NCI-H128 (cell line): ENCODE measurements around the gene FANCI.
"Not testable (repeated sequence)": the region's sequence is repeated elsewhere in the genome, so short reads cannot be mapped to it uniquely, and the experiment has no call there.

Experiments
- DNase-seq: peaks from one replicate; lab custom pipeline; 2025; ENCODE audit not compliant: unreplicated experiment; lab: John Stamatoyannopoulos, UW

The FANCI gene

GRCh38 chr15:89221543-89221942 is 22.2 kb upstream of the FANCI start, which contains the start of gene RLBP1:
TSS of gene RLBP1 (minus strand) at chr15:89221579. CDS start at chr15:89218975, 2,604 bp downstream.
- no peak for DNase-seq

GRCh38 chr15:89225588-89225987 is 18.2 kb upstream of the FANCI start:
- DNase-seq = no peak

GRCh38 chr15:89226359-89227221 is 17.2 kb upstream of the FANCI start:
- DNase-seq = no peak

GRCh38 chr15:89227425-89227824 is 16.4 kb upstream of the FANCI start:
- DNase-seq = no peak

- no peak for DNase-seq
These were observed 13.5 kb upstream of the FANCI start for GRCh38 chr15:89230277-89230676.

- DNase-seq = no peak
These were observed 11.9 kb upstream of the FANCI start for GRCh38 chr15:89231832-89232231.

GRCh38 chr15:89239883-89240810 is 3.6 kb upstream of the FANCI start:
- DNase-seq = not testable (repeated sequence)

GRCh38 chr15:89243046-89243690 is 611 bp upstream of the FANCI start:
- no peak for DNase-seq

GRCh38 chr15:89244574-89244903 is 760 bp downstream of the FANCI start:
- DNase-seq = no peak

GRCh38 chr15:89247446-89247845 is 3.7 kb downstream of the FANCI start:
- no peak for DNase-seq

- DNase-seq = no peak
These were observed 4.8 kb downstream of the FANCI start for GRCh38 chr15:89248584-89248983.

GRCh38 chr15:89250142-89250541 is 6.4 kb downstream of the FANCI start:
- DNase-seq = not testable (repeated sequence)

GRCh38 chr15:89277281-89277680 is 33.5 kb downstream of the FANCI start:
- DNase-seq = not testable (repeated sequence)

GRCh38 chr15:89278307-89278706 is 34.5 kb downstream of the FANCI start:
- no peak for DNase-seq

GRCh38 chr15:89282631-89283030 is 38.9 kb downstream of the FANCI start:
- DNase-seq = no peak

- no peak for DNase-seq
These were observed 39.4 kb downstream of the FANCI start for GRCh38 chr15:89283201-89283600.

GRCh38 chr15:89291934-89292438 is 48.2 kb downstream of the FANCI start:
- DNase-seq = no peak

- DNase-seq = no peak
These were observed 49.2 kb downstream of the FANCI start for GRCh38 chr15:89293012-89293411.

GRCh38 chr15:89299896-89300295 is 56.1 kb downstream of the FANCI start:
- no peak for DNase-seq

GRCh38 chr15:89301304-89302089 is 57.7 kb downstream of the FANCI start:
- DNase-seq = no peak
